Ovary (tissue), 3 donors: ENCODE measurements around the gene RBM15.

Experiments used
- CTCF ChIP-seq, 3 donors: fragments of 450-650 bp in 2 of 3; fragments of 200-600 bp in 1 of 3; IDR thresholded peaks; one replicate each; pipeline versions ENCODE4 v1.5.1 to v1.8.0; 2016 to 2022; ENCODE audit warnings: antibody characterized with exemption in 3 of 3, mild to moderate bottlenecking in 1 of 3
- POLR2A ChIP-seq: fragments of 450-650 bp; IDR thresholded peaks from one replicate; pipeline ENCODE4 v1.6.1; 2017; ENCODE audit warnings: antibody characterized with exemption, mild to moderate bottlenecking, moderate library complexity
- donor health status: DM: no; HTN: no; CAD: no.

GRCh38 chr1:110305900-110306420 is 33.2 kb upstream of the RBM15 start:
- no peak for TF ChIP-seq POLR2A
- no peak for TF ChIP-seq CTCF (IDR thresholded peaks at IDR 0.05)
